Stimulated activated CD4-positive, alpha-beta T cell treated with anti-CD3 and anti-CD28 coated beads, TNF-alpha, amount 100 ng/mL, for 48 hours (primary cell): ENCODE measurements around the gene CDK19.

ENCODE experiments used
- DNase-seq, 3 donors: peaks; one replicate each; pipeline ENCODE4 v3.0.0-alpha.2; 2020; ENCODE audit warnings: low read depth in 3 of 3

Gene CDK19

DNA sequence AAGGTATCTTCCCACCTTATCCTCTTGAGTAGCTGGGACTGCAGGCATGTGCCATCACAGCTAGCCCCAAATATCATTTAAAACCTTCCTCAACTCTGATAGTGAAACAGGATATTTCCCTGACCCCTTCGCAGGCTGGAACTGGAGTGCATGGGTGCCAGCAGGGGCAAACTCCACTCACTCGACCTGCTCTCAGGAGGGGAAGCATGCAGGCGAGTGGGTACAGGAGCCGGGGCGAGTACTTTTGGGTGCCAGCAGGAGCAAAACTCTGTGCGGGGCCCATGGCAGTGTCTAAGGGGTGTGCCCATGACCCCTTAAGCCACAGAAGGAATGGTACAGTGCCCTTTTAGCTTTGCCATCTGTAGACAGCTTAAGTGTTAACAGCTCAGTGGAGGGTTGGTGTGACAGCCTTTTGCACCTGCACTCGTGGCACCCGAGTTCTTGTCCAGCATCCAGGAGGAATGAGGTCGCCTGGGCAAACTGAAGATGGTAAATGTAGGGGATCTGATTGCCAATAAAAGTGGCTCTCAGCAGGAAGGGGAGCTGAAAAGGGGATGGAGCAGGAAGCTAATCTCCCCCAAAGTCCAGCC lies 155.1 kb downstream of the CDK19 start:
- DNase-seq: no peak

DNA sequence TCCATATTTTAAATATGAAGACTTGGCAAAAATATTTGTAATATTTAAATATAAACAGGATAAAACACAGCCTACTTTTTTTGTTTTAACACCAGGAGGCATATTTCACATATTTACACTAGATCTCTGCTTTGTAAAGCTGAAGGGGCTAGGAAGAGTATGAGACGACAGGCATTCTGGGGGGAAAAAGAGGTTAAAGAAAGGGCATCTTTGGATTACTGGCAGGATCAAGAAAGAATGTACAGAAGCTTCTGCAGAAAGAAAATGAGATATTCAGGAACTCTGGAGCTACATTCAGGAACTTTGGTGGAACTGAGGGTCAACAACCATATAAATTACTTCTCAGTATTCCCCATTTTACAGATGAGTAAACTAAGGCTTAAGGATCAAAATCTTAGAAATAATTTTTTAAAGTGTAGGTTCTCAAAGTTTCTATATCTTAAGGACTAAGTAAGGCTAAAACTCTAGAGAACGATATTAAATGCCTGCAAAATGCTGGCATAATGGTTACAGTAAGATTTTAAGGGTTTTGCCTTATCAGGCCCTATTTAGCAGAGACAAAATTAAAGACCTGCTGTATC lies 156.5 kb downstream of the CDK19 start:
- DNase-seq: no peak

DNA sequence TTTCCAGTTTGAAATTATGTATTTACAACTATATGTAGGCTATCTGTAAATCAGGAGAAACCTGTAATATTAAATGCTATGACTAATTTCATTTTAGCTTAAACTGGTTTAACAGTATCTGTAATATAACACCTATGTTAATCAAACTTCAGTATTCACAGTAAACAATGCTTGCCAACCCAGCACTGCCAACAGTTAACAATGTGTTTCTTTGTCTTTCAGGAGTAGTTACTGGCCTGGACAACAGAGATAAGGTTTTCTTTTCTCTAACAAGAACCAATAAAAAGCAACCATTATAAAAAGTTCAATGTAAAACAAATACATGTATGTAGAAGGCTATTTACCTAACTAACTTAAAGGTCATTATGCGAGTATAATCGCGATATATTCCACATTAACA lies 158.8 kb downstream of the CDK19 start:
- no peak for DNase-seq

DNA sequence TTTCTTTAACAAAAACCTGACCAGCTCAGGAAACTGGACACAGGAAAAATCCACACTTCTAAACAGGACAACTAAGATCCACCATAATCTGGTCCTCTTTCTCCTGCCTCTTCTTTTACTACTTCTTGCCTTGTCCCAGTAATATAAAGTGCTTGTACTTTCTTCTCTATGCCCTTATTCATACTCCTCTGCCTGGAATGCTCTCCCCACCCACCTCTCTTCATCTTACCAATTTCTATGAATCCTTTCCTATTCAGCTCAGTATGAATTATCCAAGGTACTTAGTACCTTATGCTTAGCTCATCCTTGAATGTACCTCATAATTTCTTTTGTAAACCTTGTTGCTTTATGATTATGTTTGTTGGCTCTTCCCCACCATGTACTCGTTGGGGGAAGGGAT lies 159.4 kb downstream of the CDK19 start:
- no peak for DNase-seq

DNA sequence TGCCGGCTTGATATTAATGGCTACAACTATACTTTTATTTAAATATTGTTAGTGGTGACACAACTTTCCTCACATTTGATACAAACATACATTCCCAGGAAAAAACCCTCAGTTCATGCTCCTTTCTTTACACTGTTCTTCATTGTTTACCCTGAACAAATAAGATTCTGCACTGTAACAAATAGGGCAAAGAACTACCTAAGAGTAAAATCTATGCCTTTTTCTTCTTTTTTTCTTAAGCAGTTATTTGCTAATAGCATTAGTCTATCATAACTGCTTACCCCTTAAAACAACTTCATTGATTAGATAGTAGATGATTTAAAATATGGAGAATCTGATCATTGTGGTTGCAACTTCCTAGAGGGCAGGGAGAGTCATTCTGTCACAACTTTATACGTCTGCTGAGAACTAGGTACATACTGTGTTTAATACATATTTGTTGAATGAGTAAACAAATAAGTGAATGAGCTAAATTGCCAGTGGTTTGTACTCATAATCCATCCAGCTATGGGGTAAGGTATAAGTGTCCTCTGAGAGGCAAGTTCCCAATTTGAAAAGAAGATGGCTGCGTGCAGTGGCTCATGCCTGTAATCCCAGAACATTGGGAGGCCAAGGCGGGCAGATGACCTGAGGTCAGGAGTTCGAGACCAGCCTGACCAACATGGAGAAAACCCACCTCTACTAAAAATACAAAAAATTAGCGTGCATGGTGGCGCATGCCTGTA lies 161.0 kb downstream of the CDK19 start:
- DNase-seq: no peak

DNA sequence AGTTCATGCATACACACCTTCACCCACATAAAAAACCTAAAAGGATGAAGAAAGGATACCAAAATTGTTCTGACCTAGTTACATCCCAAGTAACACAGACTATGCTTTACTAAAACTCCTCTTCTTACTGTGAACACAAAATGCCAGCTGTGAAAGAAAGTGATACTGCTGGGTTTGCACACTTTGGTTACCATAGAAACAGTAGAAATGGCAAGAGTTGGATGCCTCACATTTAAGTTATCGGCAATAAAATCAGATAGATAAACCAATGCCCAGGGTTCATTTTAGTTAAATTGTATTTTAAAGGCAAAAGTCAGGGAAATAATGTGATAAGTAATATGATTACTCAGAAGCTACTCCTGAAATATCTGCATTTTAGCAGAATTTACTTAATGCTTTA lies 161.9 kb downstream of the CDK19 start:
- DNase-seq: no peak

DNA sequence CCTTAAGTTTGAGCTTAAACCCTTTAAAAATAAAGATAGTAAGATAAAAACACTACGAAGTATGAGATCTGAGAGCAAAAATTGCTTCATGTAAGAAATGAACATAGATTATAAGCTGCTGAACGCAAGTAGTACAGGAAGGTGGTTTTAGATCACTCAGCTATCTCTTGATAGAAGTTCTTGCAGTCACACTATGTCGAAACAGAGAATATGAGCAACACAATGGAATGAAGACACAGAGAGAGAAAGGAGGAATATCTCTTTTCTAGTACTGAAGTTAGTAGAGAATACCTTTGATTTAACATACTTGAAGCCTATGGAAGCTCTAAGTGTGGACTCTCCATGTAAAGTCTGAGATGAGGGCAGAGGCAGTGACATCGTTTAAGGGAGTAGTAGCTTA lies 162.7 kb downstream of the CDK19 start:
- DNase-seq: no peak

DNA sequence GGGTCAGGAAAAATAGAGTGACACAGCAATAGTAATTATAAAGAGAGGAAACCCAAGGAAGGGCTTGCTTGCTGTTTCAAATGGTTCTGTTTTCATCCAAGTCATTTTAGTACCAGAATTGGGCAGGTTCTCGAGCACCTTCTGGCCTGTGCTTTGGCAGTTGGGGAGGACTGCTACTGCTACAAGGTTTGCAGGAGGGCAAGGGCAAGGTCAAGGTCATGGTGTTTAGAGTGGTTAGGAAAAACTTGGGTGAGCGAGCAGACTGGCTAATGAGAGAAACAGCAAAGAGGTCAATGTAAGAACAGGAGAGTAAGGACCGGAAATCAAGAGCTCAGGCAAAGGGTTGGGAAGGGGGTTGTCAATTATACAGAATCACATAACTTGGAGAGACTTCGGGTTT lies 164.5 kb downstream of the CDK19 start:
- DNase-seq: no peak

DNA sequence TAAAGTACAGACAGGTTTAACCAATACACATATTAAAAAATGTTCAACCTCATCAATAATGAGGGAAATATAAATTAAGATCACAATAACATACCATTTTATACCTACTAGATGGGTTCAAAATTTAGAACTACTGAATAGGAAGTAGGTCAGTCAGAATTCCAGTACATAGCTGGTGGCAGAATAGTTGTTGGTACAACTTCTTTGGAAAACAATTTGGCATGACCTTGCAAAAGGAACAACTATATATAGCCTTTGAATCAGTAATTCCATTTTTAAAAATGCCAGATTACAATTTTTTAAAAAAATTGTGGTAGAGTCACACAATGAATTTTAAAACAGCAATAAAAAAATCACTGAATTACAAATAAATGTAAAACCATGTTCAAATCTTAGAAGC lies 165.6 kb downstream of the CDK19 start:
- DNase-seq: no peak

DNA sequence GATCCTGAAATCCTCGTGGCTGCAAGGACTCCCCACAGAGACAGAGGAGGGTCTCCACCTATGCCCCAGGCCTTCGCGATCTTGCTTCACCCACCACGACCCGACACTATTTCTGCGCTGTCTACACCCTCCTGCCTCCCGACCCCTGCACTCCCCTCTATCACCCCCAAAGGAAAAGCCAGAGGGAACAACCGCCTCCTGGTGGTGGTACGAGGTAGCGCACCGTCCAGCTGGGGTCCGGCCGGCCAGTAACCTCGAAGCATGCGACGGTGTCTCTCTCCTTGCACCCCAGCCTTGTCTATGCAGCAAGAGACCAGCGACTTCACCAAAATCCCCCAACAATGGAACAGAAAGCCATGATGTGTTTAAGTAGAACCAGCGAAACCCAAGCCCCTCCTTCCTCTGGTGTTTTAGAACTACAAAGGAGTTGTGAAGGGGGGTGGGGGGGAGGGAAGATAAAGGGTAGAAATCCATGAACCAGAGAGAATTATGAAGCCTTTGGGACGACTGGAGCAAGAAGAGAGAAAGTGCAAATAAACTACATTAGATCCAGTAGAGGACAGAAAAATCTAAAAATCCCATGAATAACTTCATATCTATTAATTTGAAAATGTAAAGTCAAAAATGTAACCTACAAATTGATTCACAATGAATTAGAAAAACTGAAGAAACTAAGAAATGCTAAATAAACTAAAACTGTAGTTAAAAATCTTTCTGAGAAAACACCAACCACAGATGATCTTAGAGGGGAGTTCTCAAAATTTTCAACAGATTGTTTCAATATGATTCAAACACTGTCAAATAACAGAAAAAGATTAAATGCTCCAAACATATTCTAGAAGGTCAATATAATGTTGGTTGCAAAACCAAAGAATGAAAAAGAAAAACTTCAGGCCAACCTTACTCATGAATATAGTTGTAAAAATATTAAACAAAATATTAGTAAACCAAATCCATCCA lies 168.0 kb downstream of the CDK19 start:
- no peak for DNase-seq

DNA sequence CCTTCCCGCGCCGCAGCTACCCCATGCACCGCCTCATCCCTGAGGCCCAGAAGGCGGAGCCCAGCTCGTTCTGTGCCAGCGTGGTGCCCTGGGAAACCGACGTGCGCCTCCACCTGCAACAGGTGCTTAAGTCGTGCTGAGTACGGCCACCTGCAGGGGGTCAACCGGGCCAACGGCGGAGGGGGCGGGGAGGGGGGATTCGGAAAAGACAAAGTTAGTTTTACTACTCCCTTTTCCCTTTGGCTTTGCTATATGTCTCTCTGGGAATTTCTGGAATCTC lies 168.9 kb downstream of the CDK19 start:
- DNase-seq: no peak

DNA sequence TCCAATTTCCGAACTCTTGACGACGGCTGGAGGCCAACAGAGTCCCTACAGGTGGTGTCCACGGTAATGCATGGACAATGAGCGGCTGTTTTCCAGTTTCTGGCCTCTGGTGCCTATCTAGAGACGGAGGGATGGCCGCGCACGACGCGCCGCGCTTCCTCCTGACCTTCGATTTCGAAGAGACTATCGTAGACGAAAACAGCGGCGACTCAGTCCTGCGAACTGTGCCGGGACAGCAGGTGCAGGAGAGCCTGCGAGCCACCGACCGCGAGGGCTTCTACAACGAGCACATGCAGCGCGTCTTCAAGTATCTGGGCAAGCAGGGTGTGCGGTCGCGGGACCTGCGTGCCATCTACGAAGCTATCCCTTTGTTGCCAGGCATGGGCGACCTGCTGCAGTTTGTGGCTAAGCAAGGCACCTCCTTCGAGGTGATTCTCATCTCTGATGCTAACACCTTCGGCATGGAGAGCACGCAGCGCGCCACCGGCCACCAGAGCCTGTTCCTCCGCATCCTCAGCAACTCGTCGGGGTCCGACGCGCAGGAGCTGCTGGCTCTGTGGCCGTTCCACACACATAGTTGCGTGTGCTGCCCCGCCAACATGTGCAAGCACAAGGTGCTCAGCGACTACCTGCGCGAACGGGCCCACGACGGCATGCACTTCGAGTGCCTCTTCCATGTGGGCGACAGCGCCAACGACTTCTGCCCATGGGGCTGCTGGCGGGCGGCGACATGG lies 169.4 kb downstream of the CDK19 start:
- no peak for DNase-seq

DNA sequence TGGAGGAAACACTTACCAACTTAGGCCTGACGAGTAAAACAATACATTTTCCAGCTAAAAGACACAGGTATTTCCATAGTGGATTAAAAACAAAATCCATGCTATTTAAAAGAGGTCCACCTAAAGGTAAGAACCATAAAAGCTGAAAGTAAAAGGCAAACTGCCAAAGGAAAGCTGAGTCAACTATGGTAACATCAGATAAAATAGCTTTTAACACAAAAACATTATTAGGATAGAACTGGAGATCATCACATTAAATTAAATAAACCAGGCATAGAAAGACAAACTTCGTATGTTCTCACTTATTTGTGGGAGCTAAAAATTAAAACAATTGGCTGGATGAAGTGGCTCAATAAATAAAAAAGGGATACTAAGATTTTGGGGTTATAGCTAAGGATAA lies 172.1 kb downstream of the CDK19 start:
- no peak for DNase-seq

DNA sequence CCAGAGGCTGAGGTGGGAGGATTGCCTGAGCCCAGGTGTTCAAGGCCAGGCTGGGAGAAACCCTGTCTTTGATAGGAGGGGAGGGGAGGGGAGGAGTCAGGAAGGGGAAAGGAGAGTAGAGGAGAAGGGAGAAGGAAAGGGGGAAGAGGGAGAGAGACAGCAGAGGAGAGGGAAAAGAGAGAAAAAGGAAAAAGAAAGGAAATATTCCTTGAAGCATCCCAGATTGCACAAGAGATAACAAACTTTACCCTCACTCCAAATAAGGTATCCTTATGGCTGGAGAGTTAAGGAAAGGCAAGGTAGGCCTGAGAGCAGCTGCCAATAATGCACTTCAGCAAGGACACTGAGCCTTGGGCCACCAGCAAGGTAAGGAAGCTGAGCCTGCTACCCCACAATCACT lies 172.6 kb downstream of the CDK19 start:
- DNase-seq: no peak

DNA sequence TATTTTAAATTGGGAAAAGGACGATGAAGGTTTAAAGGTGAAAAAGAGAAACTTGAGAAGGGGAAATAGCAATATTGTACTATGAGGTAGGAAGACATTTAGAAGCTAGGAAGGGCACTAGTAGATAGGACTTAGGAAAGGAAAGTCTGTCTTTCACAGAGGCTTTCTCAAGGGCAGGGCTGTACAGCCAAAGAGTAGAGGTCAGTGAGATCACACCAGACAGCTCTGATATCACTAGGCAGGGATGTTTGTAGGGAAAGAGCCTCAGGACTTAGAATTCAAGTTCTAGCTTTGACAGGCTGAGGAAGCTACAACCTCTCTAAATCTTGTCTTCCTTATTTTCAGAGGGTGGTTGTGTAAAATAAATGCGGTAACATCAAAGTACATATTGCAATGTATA lies 178.5 kb downstream of the CDK19 start:
- DNase-seq: no peak

DNA sequence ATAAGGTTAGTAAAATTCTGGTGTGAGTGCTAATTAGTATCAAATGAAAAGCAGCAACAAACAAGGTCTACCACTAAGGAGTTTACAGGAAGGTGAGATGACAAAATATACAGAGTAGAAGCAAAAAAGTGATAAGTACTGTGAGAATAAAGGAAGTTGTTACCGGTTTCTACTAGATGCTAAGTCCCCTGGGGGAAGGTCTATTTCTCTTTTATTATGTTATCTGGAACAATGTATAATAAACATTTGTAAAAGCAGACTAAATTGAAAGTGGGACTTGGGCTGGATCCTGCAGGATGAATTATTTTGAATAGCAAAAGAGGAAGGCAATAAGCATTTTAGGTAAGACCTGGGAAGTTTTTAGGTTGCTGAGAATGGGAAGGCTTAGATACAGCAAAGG lies 180.2 kb downstream of the CDK19 start:
- DNase-seq: no peak

DNA sequence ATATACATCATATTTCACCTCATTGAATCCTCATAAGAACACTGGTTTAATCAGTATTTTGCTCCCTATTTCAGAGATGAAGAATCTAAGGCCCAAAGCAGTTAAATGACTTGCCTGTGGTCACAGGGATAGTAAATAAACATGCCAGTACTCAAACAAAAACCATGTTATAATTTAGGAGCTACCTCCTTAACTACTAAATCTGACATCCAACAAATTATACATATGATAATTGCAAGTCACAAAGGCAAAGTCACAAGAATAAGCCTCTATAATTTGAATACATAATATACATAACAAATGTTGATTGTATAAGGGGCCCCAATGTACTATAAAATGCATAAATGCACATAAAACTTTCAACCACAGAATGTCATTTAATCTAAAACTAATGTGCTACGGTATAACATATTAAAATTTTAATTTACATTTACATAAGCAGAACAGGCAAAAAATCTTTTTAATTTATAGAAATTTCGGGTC lies 181.5 kb downstream of the CDK19 start:
- no peak for DNase-seq

DNA sequence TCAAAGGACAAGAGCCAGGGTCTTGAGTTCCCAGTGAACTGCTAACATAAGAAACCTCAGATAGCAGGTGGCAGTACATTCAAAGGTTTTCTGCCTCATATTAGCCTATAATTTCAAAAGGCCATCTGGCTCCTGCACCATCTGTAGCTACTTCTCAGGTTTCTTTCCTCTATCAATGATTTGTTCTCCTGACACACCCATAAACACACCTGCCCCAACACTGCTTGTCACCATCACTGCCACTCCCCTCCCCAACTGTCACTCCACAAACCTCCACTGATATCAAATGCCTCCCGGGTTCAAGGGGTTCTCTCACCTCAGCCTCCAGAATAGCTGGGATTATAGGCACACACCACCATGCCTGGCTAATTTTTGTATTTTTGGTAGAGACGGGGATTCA lies 186.1 kb downstream of the CDK19 start:
- no peak for DNase-seq

DNA sequence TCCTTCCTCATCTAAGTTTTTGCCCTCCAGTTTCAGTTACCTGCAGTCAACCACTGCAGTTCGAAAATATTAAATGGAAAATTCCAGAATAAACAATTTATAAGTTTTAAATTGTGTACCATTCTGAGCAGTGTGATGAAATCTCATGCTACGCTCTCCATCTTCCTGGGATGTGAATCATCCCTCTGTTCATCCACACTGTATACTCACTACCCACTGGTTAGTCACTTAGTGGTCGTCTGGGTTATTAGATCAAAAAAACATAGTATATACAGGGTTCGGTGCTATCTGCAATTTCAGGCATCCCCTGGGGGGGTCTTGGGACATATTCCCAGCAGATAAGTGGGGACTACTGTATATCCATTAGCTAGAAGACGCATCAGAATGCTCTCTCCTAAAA lies 186.9 kb downstream of the CDK19 start:
- DNase-seq: no peak

DNA sequence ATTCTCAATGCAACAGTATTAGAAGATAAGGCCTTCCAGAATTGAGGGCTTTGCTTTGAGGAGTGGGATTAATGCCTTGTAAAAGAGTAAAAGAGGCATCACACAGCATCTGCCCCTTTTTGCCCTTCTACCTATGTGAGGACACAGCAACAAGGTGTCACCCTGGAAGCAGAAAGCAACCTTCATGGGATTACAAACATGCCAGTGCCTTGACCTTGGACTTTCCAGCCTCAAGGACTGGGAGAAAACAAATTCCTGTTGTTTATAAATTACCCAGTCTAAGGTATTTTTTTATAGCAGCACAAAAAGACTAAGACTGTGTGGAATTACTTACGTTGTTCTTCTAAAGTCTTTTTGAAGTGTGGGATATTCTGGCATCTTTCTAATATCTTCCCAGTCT lies 188.8 kb downstream of the CDK19 start:
- no peak for DNase-seq

DNA sequence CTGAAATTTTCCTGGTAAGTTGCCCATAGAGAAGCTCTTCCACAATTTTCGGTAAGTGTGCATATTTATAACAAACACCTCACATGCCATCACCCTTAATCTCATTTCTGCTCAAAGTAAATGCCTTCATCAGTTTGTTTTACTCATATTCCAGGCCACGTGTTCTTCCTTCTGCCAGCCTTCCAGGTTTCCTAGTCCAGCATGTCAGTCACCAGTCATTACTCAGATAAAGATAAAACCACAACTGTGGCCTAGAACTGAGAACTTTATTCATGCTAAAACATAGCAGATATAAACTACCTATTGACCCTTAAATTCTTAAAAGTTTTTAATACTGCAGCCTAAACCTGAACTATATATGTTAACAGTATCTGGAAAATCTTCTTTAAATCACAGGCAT lies 189.4 kb downstream of the CDK19 start:
- DNase-seq: no peak
